Small intestine (tissue), 7 donors: ENCODE measurements around the gene MLX. TPM values are rescaled to one million over a fixed set of nuclear protein-coding genes. Genes with fewer than 3 reads are reported as not detected.
"Not testable (repeated sequence)": the region's sequence is repeated elsewhere in the genome, so short reads cannot be mapped to it uniquely, and the experiment has no call there.

Experiments used
- DNase-seq, 2 donors: peaks; one replicate each; pipeline versions ENCODE4 v3.0.0 to v3.0.0-alpha.2; 2013
- FAIRE-seq: peaks from 2 replicates; lab custom pipeline; 2012; peaks lifted over from hg19 to GRCh38; lab: Jason Lieb, UNC
- H3K27ac ChIP-seq, 3 donors: one replicate each; pipeline ENCODE4 v1.5.1; 2013; ENCODE audit warnings: low read length in 2 of 3, mild to moderate bottlenecking in 2 of 3, control low read depth in 1 of 3, inconsistent platforms in 1 of 3, low read depth in 1 of 3, moderate library complexity in 1 of 3
- H3K27me3 ChIP-seq, 3 donors: one replicate each; pipeline ENCODE4 v1.6.1; 2013; ENCODE audit warnings: low read length in 3 of 3, inconsistent platforms in 1 of 3; ENCODE audit not compliant: control insufficient read depth in 3 of 3, insufficient read depth in 3 of 3
- H3K36me3 ChIP-seq, 3 donors: one replicate each; pipeline ENCODE4 v1.6.1; 2013; ENCODE audit warnings: low read length in 3 of 3, inconsistent platforms in 1 of 3, low read depth in 1 of 3, mild to moderate bottlenecking in 1 of 3, moderate library complexity in 1 of 3; ENCODE audit not compliant: control insufficient read depth in 3 of 3, insufficient read depth in 2 of 3
- H3K4me1 ChIP-seq, 3 donors: one replicate each; pipeline ENCODE4 v1.6.1; 2013; ENCODE audit warnings: low read length in 2 of 3, inconsistent platforms in 1 of 3, low read depth in 1 of 3, mild to moderate bottlenecking in 1 of 3, moderate library complexity in 1 of 3; ENCODE audit not compliant: control insufficient read depth in 3 of 3, insufficient read depth in 2 of 3
- H3K4me3 ChIP-seq, 3 donors: one replicate each; pipeline ENCODE4 v1.5.1; 2013; ENCODE audit warnings: low read length in 3 of 3, control low read depth in 1 of 3, inconsistent platforms in 1 of 3, low read depth in 1 of 3, mild to moderate bottlenecking in 1 of 3, moderate library complexity in 1 of 3
- H3K9me3 ChIP-seq, 2 donors: one replicate each; pipeline ENCODE4 v1.6.1; 2013; ENCODE audit warnings: low read depth in 1 of 2, low read length in 1 of 2; ENCODE audit not compliant: control insufficient read depth in 2 of 2, insufficient read depth in 1 of 2
- WGBS, 3 donors: extraction: QIAGEN DNeasy Blood & Tissue Kit; methylation state at CpG; one replicate each; pipeline ENCODE4 v1.1.7; 2013; 5-methylcytosine and 5-hydroxymethylcytosine counted together
- polyA plus RNA-seq, 4 donors: library from polyadenylated mRNA; stranded (reverse) in 3 of 4; unstranded in 1 of 4; fragments of 200-250 nt in 3 of 4; fragments of 120-200 nt in 1 of 4; gene quantifications; one replicate each; pipeline versions ENCODE4 v1.2.1 to v1.2.3, GENCODE V29; 2013
- donor health status: healthy with polysubstance abuse.
- donor health status: control.
- donor health status: control.
- donor health status: Bipolar disorder and iron deficiency.
- donor health status: healthy.

MLX gene
- polyA plus RNA-seq, 4 donors: 46.5 to 144 (median 89.4) TPM

- FAIRE-seq: no peak
- 64 to 85% (median 67%) methylated on average over 14 of the region's 14 CpGs for WGBS, 3 donors
- H3K4me3 ChIP-seq: peak overlapping the region; percentile 2 to 46 (median 28)
- no peak overlapping the region for H3K27ac ChIP-seq
- H3K4me1 ChIP-seq: peaks cover 0 to 14% (median 6%) of the 10 kb centered on the region in 3 donors
- no peaks in the 10 kb centered on the region for H3K27me3 ChIP-seq
- no peaks in the 10 kb centered on the region for H3K9me3 ChIP-seq
- no peak for DNase-seq
- H3K36me3 ChIP-seq: peaks cover 4 to 30% (median 5%) of the 10 kb centered on the region in 3 donors
Measured at GRCh38 chr17:42547698-42548069, 19.2 kb upstream of the MLX start.

GRCh38 chr17:42548070-42548837 is 18.6 kb upstream of the MLX start:
- Histone ChIP-seq H3K27ac (no peak overlapping the region), H3K4me1 (peaks cover 0 to 16% (median 6%) of the 10 kb centered on the region in 3 donors), H3K27me3 (no peaks in the 10 kb centered on the region), H3K9me3 (no peaks in the 10 kb centered on the region), H3K36me3 (peaks cover 4 to 30% (median 5%) of the 10 kb centered on the region in 3 donors), H3K4me3 (peak overlapping the region; percentile 2 to 46 (median 28))
- peak; percentile 86 to 93 for DNase-seq
- no peak for FAIRE-seq
- WGBS, 3 donors: 4 to 18% (median 8%) methylated on average over 56 to 74 of the region's 74 CpGs

- H3K4me3 ChIP-seq: peak overlapping the region in 1 of 3 donors; percentile 28
- DNase-seq: peak in 1 of 2 donors; percentile 67
- no peak for FAIRE-seq
- no peaks in the 10 kb centered on the region for H3K27me3 ChIP-seq
- H3K36me3 ChIP-seq: peaks cover 2 to 23% (median 3%) of the 10 kb centered on the region in 3 donors
- H3K9me3 ChIP-seq: no peaks in the 10 kb centered on the region
- H3K27ac ChIP-seq: no peak overlapping the region
- peaks cover 0 to 22% (median 10%) of the 10 kb centered on the region in 3 donors for H3K4me1 ChIP-seq
- 22 to 65% (median 35%) methylated on average over 14 of the region's 14 CpGs for WGBS, 3 donors
Measured at GRCh38 chr17:42548993-42549755, 17.7 kb upstream of the MLX start.

GRCh38 chr17:42552736-42553135 is 14.2 kb upstream of the MLX start, which contains the start of gene HSD17B1:
TSS of gene HSD17B1 (plus strand) at chr17:42552923. CDS start at chr17:42552934, 11 bp downstream.
- not testable (repeated sequence) for DNase-seq, H3K27me3 ChIP-seq, H3K9me3 ChIP-seq, H3K27ac ChIP-seq, FAIRE-seq
- peaks cover 0 to 13% (median 0%) of the 10 kb centered on the region in 3 donors for H3K36me3 ChIP-seq
- H3K4me1 ChIP-seq: peaks cover 0 to 27% (median 14%) of the 10 kb centered on the region in 3 donors
- peak within 1 kb of the TSS in 2 of 3 donors; percentile 88 to 94 for H3K4me3 ChIP-seq
- WGBS, 3 donors: 88 to 93% (median 91%) methylated on average over 13 to 15 of the region's 15 CpGs

GRCh38 chr17:42553161-42553818 is 13.6 kb upstream of the MLX start:
- no peaks in the 10 kb centered on the region for H3K27me3 ChIP-seq
- WGBS, 3 donors: 82 to 91% (median 88%) methylated on average over 41 to 45 of the region's 45 CpGs
- H3K4me3 ChIP-seq: peak overlapping the region in 1 of 3 donors; percentile 94
- no peak for DNase-seq
- H3K4me1 ChIP-seq: peaks cover 0 to 23% (median 13%) of the 10 kb centered on the region in 3 donors
- no peak for FAIRE-seq
- H3K9me3 ChIP-seq: no peaks in the 10 kb centered on the region
- H3K27ac ChIP-seq: no peak overlapping the region
- H3K36me3 ChIP-seq: peaks cover 0 to 13% (median 0%) of the 10 kb centered on the region in 3 donors

GRCh38 chr17:42553866-42554249 is 13.0 kb upstream of the MLX start:
- peaks cover 0 to 19% (median 8%) of the 10 kb centered on the region in 3 donors for H3K4me1 ChIP-seq
- peaks cover 0 to 13% (median 0%) of the 10 kb centered on the region in 3 donors for H3K36me3 ChIP-seq
- DNase-seq (peak in 1 of 2 donors; percentile 43), FAIRE-seq (no peak)
- H3K9me3 ChIP-seq: no peaks in the 10 kb centered on the region
- peak overlapping the region; percentile 87 to 98 (median 91) for H3K27ac ChIP-seq
- H3K4me3 ChIP-seq: peak overlapping the region; percentile 48 to 94 (median 88)
- WGBS, 3 donors: 43 to 52% (median 47%) methylated on average over 16 of the region's 16 CpGs
- H3K27me3 ChIP-seq: no peaks in the 10 kb centered on the region

- Histone ChIP-seq H3K27me3 (no peaks in the 10 kb centered on the region), H3K4me1 (peaks cover 0 to 14% (median 7%) of the 10 kb centered on the region in 3 donors), H3K36me3 (peaks cover 0 to 13% (median 0%) of the 10 kb centered on the region in 3 donors), H3K9me3 (no peaks in the 10 kb centered on the region), H3K27ac (peak overlapping the region; percentile 87 to 98 (median 91)), H3K4me3 (peak overlapping the region; percentile 48 to 94 (median 88))
- WGBS, 3 donors: 1% methylated on average over 53 to 82 of the region's 82 CpGs
- DNase-seq: peak; percentile 82 to 94
- no peak for FAIRE-seq
Measured at GRCh38 chr17:42554250-42555121, 12.4 kb upstream of the MLX start.
